HAP-1 (cell line): ENCODE results near the gene SZT2.
"Not testable (repeated sequence)": the region's sequence is repeated elsewhere in the genome, so short reads cannot be mapped to it uniquely, and the experiment has no call there.

Experiments used
- DNase-seq, 2 experiments: peaks; one replicate each; pipeline ENCODE4 v3.0.0-alpha.2; 2016 to 2020; ENCODE audit warnings: low spot score in 2 of 2
- H3K27me3 ChIP-seq: fragments of 250-450 bp; sonication (Bioruptor Pico); 2 replicates; pipeline ENCODE4 v1.5.1; 2020; ENCODE audit warnings: low read depth, mild to moderate bottlenecking, moderate library complexity
- H3K36me3 ChIP-seq: fragments of 250-450 bp; sonication (Bioruptor Pico); replicated peaks from 2 replicates; pipeline ENCODE4 v1.5.1; 2020; ENCODE audit warnings: mild to moderate bottlenecking
- H3K4me1 ChIP-seq: fragments of 250-450 bp; sonication (Bioruptor Pico); 2 replicates; pipeline ENCODE4 v1.5.1; 2020; ENCODE audit warnings: mild to moderate bottlenecking
- H3K4me3 ChIP-seq: fragments of 250-450 bp; sonication (Bioruptor Pico); 2 replicates; pipeline ENCODE4 v1.5.1; 2020; ENCODE audit warnings: mild to moderate bottlenecking, moderate library complexity
- H3K9me3 ChIP-seq: fragments of 250-450 bp; sonication (Bioruptor Pico); 2 replicates; pipeline ENCODE4 v1.5.1; 2020; ENCODE audit warnings: mild to moderate bottlenecking, moderate library complexity
- in situ Hi-C: fragments of 300-500 bp; cut with MboI; formaldehyde crosslinking; loops from 3 replicates; pipeline ENCODE4 v1.14.3; 2020; ENCODE audit warnings: low sequenced_read_pairs, inconsistent platforms, mixed read lengths

SZT2 gene

GRCh38 chr1:43464681-43465504 lies 75.2 kb downstream of the SZT2 start:
- Histone ChIP-seq H3K4me3 (no peak overlapping the region), H3K9me3 (no peaks in the 10 kb centered on the region), H3K27me3 (no peaks in the 10 kb centered on the region), H3K36me3 (no peaks in the 10 kb centered on the region), H3K4me1 (no peaks in the 10 kb centered on the region)
- DNase-seq, result no peak
- in situ Hi-C loops, result no loop called here

- in situ Hi-C loops, result no loop called here
- Histone ChIP-seq H3K4me1 (no peaks in the 10 kb centered on the region), H3K36me3 (no peaks in the 10 kb centered on the region), H3K4me3 (no peak overlapping the region), H3K9me3 (peaks cover 3% of the 10 kb centered on the region; the same call in 1 of the 2 replicates), H3K27me3 (no peaks in the 10 kb centered on the region)
- DNase-seq, result no peak
These were observed 75.9 kb downstream of the SZT2 start for GRCh38 chr1:43465505-43466067.

- in situ Hi-C loops, result no loop called here
- Histone ChIP-seq H3K36me3 (no peaks in the 10 kb centered on the region), H3K27me3 (no peaks in the 10 kb centered on the region)
These were observed 76.7 kb downstream of the SZT2 start for GRCh38 chr1:43466403-43466802.

GRCh38 chr1:43468414-43468813 lies 78.7 kb downstream of the SZT2 start:
- in situ Hi-C loops, result no loop called here
- DNase-seq, result no peak
- H3K9me3 ChIP-seq, result peaks cover 3% of the 10 kb centered on the region; the same call in 1 of the 2 replicates
- H3K4me3 ChIP-seq, result no peak overlapping the region
- H3K27me3 ChIP-seq, result no peaks in the 10 kb centered on the region
- H3K4me1 ChIP-seq, result no peaks in the 10 kb centered on the region
- no peaks in the 10 kb centered on the region for H3K36me3 ChIP-seq

More at GRCh38 chr1:43466403-43466802, 76.7 kb downstream of the SZT2 start:
- Histone ChIP-seq H3K4me1 (no peaks in the 10 kb centered on the region), H3K4me3 (no peak overlapping the region), H3K9me3 (peaks cover 3% of the 10 kb centered on the region; the same call in 1 of the 2 replicates)
- DNase-seq, result no peak

GRCh38 chr1:43469932-43470331 lies 80.2 kb downstream of the SZT2 start:
- no peak for DNase-seq
- no peak overlapping the region for H3K4me3 ChIP-seq
- in situ Hi-C loops, result no loop called here
- H3K27me3 ChIP-seq, result no peaks in the 10 kb centered on the region
- no peaks in the 10 kb centered on the region for H3K36me3 ChIP-seq
- H3K4me1 ChIP-seq, result no peaks in the 10 kb centered on the region
- peaks cover 3% of the 10 kb centered on the region; the same call in 1 of the 2 replicates for H3K9me3 ChIP-seq

GRCh38 chr1:43472087-43472462 lies 82.4 kb downstream of the SZT2 start:
- Histone ChIP-seq H3K9me3 (peaks cover 3% of the 10 kb centered on the region; the same call in 1 of the 2 replicates), H3K27me3 (no peaks in the 10 kb centered on the region), H3K4me1 (no peaks in the 10 kb centered on the region), H3K36me3 (no peaks in the 10 kb centered on the region), H3K4me3 (no peak overlapping the region)
- DNase-seq, result no peak
- in situ Hi-C loops, result no loop called here

- H3K4me3 ChIP-seq, H3K4me1 ChIP-seq, DNase-seq, H3K27me3 ChIP-seq, H3K9me3 ChIP-seq, H3K36me3 ChIP-seq, in situ Hi-C loops: not testable (repeated sequence)
These were observed 82.9 kb downstream of the SZT2 start for GRCh38 chr1:43472463-43473151.

- Histone ChIP-seq H3K27me3 (no peaks in the 10 kb centered on the region), H3K4me1 (no peaks in the 10 kb centered on the region), H3K9me3 (peaks cover 3% of the 10 kb centered on the region; the same call in 1 of the 2 replicates), H3K36me3 (no peaks in the 10 kb centered on the region), H3K4me3 (no peak overlapping the region)
- in situ Hi-C loops, result no loop called here
- no peak for DNase-seq
These were observed 83.8 kb downstream of the SZT2 start for GRCh38 chr1:43473463-43473862.

- H3K4me1 ChIP-seq, in situ Hi-C loops, H3K36me3 ChIP-seq, H3K9me3 ChIP-seq, H3K27me3 ChIP-seq, DNase-seq, H3K4me3 ChIP-seq: not testable (repeated sequence)
These were observed 86.1 kb downstream of the SZT2 start for GRCh38 chr1:43475611-43476401.

GRCh38 chr1:43477716-43478115 lies 88.0 kb downstream of the SZT2 start:
- H3K4me1 ChIP-seq, result no peaks in the 10 kb centered on the region
- no peaks in the 10 kb centered on the region for H3K36me3 ChIP-seq
- H3K9me3 ChIP-seq, result no peaks in the 10 kb centered on the region
- in situ Hi-C loops, result no loop called here
- no peak for DNase-seq
- no peak overlapping the region for H3K4me3 ChIP-seq
- H3K27me3 ChIP-seq, result no peaks in the 10 kb centered on the region

GRCh38 chr1:43479414-43479813 lies 89.7 kb downstream of the SZT2 start:
- in situ Hi-C loops, result no loop called here
- Histone ChIP-seq H3K9me3 (no peaks in the 10 kb centered on the region), H3K4me1 (no peaks in the 10 kb centered on the region), H3K27me3 (no peaks in the 10 kb centered on the region), H3K4me3 (no peak overlapping the region), H3K36me3 (no peaks in the 10 kb centered on the region)
- no peak for DNase-seq

GRCh38 chr1:43481491-43481890 lies 91.8 kb downstream of the SZT2 start:
- Histone ChIP-seq H3K36me3 (no peaks in the 10 kb centered on the region), H3K27me3 (no peaks in the 10 kb centered on the region), H3K9me3 (no peaks in the 10 kb centered on the region), H3K4me1 (no peaks in the 10 kb centered on the region), H3K4me3 (no peak overlapping the region)
- in situ Hi-C loops, result no loop called here
- no peak for DNase-seq

- DNase-seq, result no peak
- Histone ChIP-seq H3K4me1 (no peaks in the 10 kb centered on the region), H3K9me3 (no peaks in the 10 kb centered on the region), H3K4me3 (no peak overlapping the region), H3K36me3 (no peaks in the 10 kb centered on the region), H3K27me3 (no peaks in the 10 kb centered on the region)
- in situ Hi-C loops, result no loop called here
These were observed 92.5 kb downstream of the SZT2 start for GRCh38 chr1:43482215-43482614.
